Ovary (tissue), 9 donors: ENCODE measurements around the gene P2RX1. TPM values are rescaled to one million over a fixed set of nuclear protein-coding genes. Genes with fewer than 3 reads are reported as not detected.

Source experiments
- DNase-seq, 5 donors: peaks; one replicate each; pipeline ENCODE4 v3.0.0-alpha.2; 2019 to 2020
- H3K27ac ChIP-seq, 2 donors: fragments of 200-600 bp; one replicate each; pipeline versions ENCODE4 v1.5.1 to v1.8.0; 2019 to 2022
- H3K27me3 ChIP-seq: fragments of 200-600 bp; one replicate; pipeline ENCODE4 v1.8.0; 2022
- H3K36me3 ChIP-seq: fragments of 200-600 bp; sonication (generic); one replicate; pipeline ENCODE4 v1.5.1; 2019
- H3K4me1 ChIP-seq: one replicate; pipeline ENCODE4 v1.8.1; 2013; ENCODE audit warnings: mild to moderate bottlenecking, moderate library complexity; ENCODE audit not compliant: insufficient read depth
- H3K4me3 ChIP-seq: fragments of 200-600 bp; sonication (generic); one replicate; pipeline ENCODE4 v1.5.1; 2017
- H3K9me3 ChIP-seq, 2 donors: fragments of 200-600 bp in 1 of 2; sonication (generic) in 1 of 2; one replicate each; pipeline versions ENCODE4 v1.5.1 to v1.8.1; 2013 to 2019; ENCODE audit warnings: mild to moderate bottlenecking in 1 of 2, moderate library complexity in 1 of 2
- CTCF ChIP-seq, 3 donors: fragments of 450-650 bp in 2 of 3; fragments of 200-600 bp in 1 of 3; IDR thresholded peaks; one replicate each; pipeline versions ENCODE4 v1.5.1 to v1.8.0; 2016 to 2022; ENCODE audit warnings: antibody characterized with exemption in 3 of 3, mild to moderate bottlenecking in 1 of 3
- EP300 ChIP-seq: sonication (generic); formaldehyde crosslinking; IDR thresholded peaks from one replicate; pipeline ENCODE4 v1.6.1; 2017; ENCODE audit warnings: antibody characterized with exemption
- POLR2A ChIP-seq: fragments of 450-650 bp; IDR thresholded peaks from one replicate; pipeline ENCODE4 v1.6.1; 2017; ENCODE audit warnings: antibody characterized with exemption, mild to moderate bottlenecking, moderate library complexity
- WGBS, 3 donors: extraction: QIAGEN DNeasy Blood & Tissue Kit in 1 of 3; methylation state at CpG; one replicate each; pipeline versions ENCODE4 v1.1.5 to v1.1.7; 2013 to 2017; 5-methylcytosine and 5-hydroxymethylcytosine counted together
- intact Hi-C, 4 donors: fragments of 100-400 bp; cut with DNase I; formaldehyde crosslinking; loops; one replicate each; pipeline versions ENCODE4 v1.11.0 to v1.15.1; 2022 to 2023
- polyA plus RNA-seq, 2 donors: library from polyadenylated mRNA; stranded (reverse); fragments of 200-250 nt in 1 of 2; fragments of 350-450 nt in 1 of 2; fragmentation: Illumina TruSeq in 1 of 2; extraction: RNeasy Lipid Tissue Mini Kit (QIAGEN cat#74804) in 1 of 2; gene quantifications; one replicate each; pipeline ENCODE4 v1.2.3, GENCODE V29; 2013 to 2014
- total RNA-seq, 7 donors: library from RNA; depleted of rRNA in 2 of 7; stranded (reverse); fragments of >200 nt in 2 of 7; fragmentation: NEBNext Ultra II Directional in 3 of 7; extraction: Animal tissue kit (Norgen Biotek cat#: 25700) in 3 of 7; gene quantifications; one replicate each; pipeline versions ENCODE4 v1.1.0 to v1.2.4, GENCODE V29; 2016 to 2023
- donor health status: DM: no; HTN: no; CAD: no; lungs with moderate emphysema.
- donor health status: DM: no; HTN: no; CAD: no.
- donor health status: Bipolar disorder and iron deficiency.
- donor health status: DM: yes; HTN: yes; CAD: no.
- donor health status: DM: no; HTN: no; CAD: no.
- donor health status: DM: yes; HTN: yes; CAD: no.

Gene P2RX1
- total and polyA plus RNA-seq, 9 donors, result 0.24 to 4.6 (median 0.99) TPM

GRCh38 chr17:3935825-3936355 is 19.6 kb upstream of the P2RX1 start:
- intact Hi-C loops, result no loop called here
- H3K4me3 ChIP-seq, result no peak overlapping the region
- no peaks in the 10 kb centered on the region for H3K27me3 ChIP-seq
- no peaks in the 10 kb centered on the region for H3K4me1 ChIP-seq
- no peak for DNase-seq
- TF ChIP-seq CTCF (IDR thresholded peaks at IDR 0.05), result no peak
- no peak for TF ChIP-seq EP300
- TF ChIP-seq POLR2A, result no peak
- H3K9me3 ChIP-seq, result no peaks in the 10 kb centered on the region
- no peak overlapping the region for H3K27ac ChIP-seq
- no peaks in the 10 kb centered on the region for H3K36me3 ChIP-seq
- 93 to 100% (median 95%) methylated on average over 9 of the region's 9 CpGs for WGBS, 3 donors

- DNase-seq, result peak in 2 of 5 donors; percentile 51 to 74
- Histone ChIP-seq H3K4me3 (no peak overlapping the region), H3K9me3 (no peaks in the 10 kb centered on the region), H3K36me3 (no peaks in the 10 kb centered on the region), H3K27me3 (no peaks in the 10 kb centered on the region), H3K4me1 (no peaks in the 10 kb centered on the region), H3K27ac (no peak overlapping the region)
- intact Hi-C loops, result no loop called here
- TF ChIP-seq POLR2A (no peak), CTCF (IDR thresholded peaks at IDR 0.05) (peak in 2 of 3 donors; percentile 17 to 36)
- 8 to 17% (median 12%) methylated on average over 10 of the region's 10 CpGs for WGBS, 3 donors
Observed at GRCh38 chr17:3935140-3935542, 18.9 kb upstream of the P2RX1 start.

GRCh38 chr17:3929764-3930163 is 13.5 kb upstream of the P2RX1 start:
- no peaks in the 10 kb centered on the region for H3K9me3 ChIP-seq
- H3K27ac ChIP-seq, result no peak overlapping the region
- H3K27me3 ChIP-seq, result no peaks in the 10 kb centered on the region
- H3K36me3 ChIP-seq, result no peaks in the 10 kb centered on the region
- H3K4me3 ChIP-seq, result no peak overlapping the region
- intact Hi-C loops, result no loop called here
- TF ChIP-seq CTCF (IDR thresholded peaks at IDR 0.05), result no peak
- no peak for TF ChIP-seq EP300
- no peak for TF ChIP-seq POLR2A
- H3K4me1 ChIP-seq, result no peaks in the 10 kb centered on the region
- 92 to 96% (median 94%) methylated on average over 1 of the region's 1 CpG for WGBS, 3 donors
- DNase-seq, result no peak

- no peak overlapping the region for H3K27ac ChIP-seq
- no peak for DNase-seq
- H3K4me3 ChIP-seq, result no peak overlapping the region
- TF ChIP-seq POLR2A (no peak), CTCF (IDR thresholded peaks at IDR 0.05) (no peak), EP300 (no peak)
- intact Hi-C loops, result no loop called here
- no peaks in the 10 kb centered on the region for H3K27me3 ChIP-seq
- H3K36me3 ChIP-seq, result no peaks in the 10 kb centered on the region
- 95 to 98% (median 95%) methylated on average over 12 of the region's 12 CpGs for WGBS, 3 donors
- H3K9me3 ChIP-seq, result no peaks in the 10 kb centered on the region
- peaks cover 4% of the 10 kb centered on the region for H3K4me1 ChIP-seq
Observed at GRCh38 chr17:3929181-3929580, 12.9 kb upstream of the P2RX1 start.
